Measurements from ENCODE around the gene MAP3K15.

GRCh38 chrX:19388064-19388679, 127.1 kb downstream of the MAP3K15 start:
- TF ChIP-seq CTCF (IDR thresholded peaks at IDR 0.05; ENCODE audit: insufficient read depth, low read length), result no peak
- TF ChIP-seq REST (IDR thresholded peaks at IDR 0.05; ENCODE audit: insufficient replicate concordance, low read depth), result no peak
- no peak for TF ChIP-seq POLR2AphosphoS5 (IDR thresholded peaks at IDR 0.05; ENCODE audit: low read depth)
- no peak for TF ChIP-seq GABPA (IDR thresholded peaks at IDR 0.05; ENCODE audit: low read depth)
